Body of pancreas (tissue), 4 donors: Measurements from ENCODE around the gene MMP10. TPM values are rescaled to one million over a fixed set of nuclear protein-coding genes. Genes with fewer than 3 reads are reported as not detected.

Experiments
- ATAC-seq: fragments of 150-250 bp; one replicate; pipeline ENCODE4 v1.9.1; 2016
- DNase-seq, 4 donors: peaks; one replicate each; pipeline ENCODE4 v3.0.0-alpha.2; 2019
- H3K27ac ChIP-seq, 4 donors: fragments of 200-600 bp; sonication (generic); 1 replicate in 3 of 4; 2 replicates in 1 of 4; pipeline versions ENCODE4 v1.5.1 to v1.6.1; 2016 to 2019; ENCODE audit warnings: mild to moderate bottlenecking in 1 of 4, mixed read lengths in 1 of 4, moderate library complexity in 1 of 4
- H3K27me3 ChIP-seq, 2 donors: fragments of 200-600 bp; sonication (generic); one replicate each; pipeline ENCODE4 v1.6.0; 2016; ENCODE audit warnings: mild to moderate bottlenecking in 1 of 2
- H3K36me3 ChIP-seq, 2 donors: fragments of 200-600 bp; sonication (generic); replicated peaks in 1 of 2; 2 replicates each; pipeline ENCODE4 v1.5.1; 2016; ENCODE audit warnings: low read depth in 2 of 2; ENCODE audit not compliant: insufficient read depth in 1 of 2
- H3K4me1 ChIP-seq: fragments of 200-600 bp; sonication (generic); one replicate; pipeline ENCODE4 v1.6.0; 2016
- H3K4me3 ChIP-seq, 2 donors: fragments of 200-600 bp; sonication (generic); 1 replicate in 1 of 2; 2 replicates in 1 of 2; pipeline ENCODE4 v1.5.1; 2016 to 2019
- H3K9me3 ChIP-seq, 3 donors: fragments of 200-600 bp; sonication (generic); 1 replicate in 2 of 3; 2 replicates in 1 of 3; pipeline ENCODE4 v1.5.1; 2016
- CTCF ChIP-seq, 7 experiments: fragments of 450-650 bp in 4 of 7; fragments of 200-600 bp in 3 of 7; sonication (generic) in 3 of 7; IDR thresholded peaks; one replicate each; pipeline ENCODE4 v1.5.1; 2016 to 2019; ENCODE audit warnings: antibody characterized with exemption in 7 of 7
- POLR2A ChIP-seq, 3 donors: fragments of 450-650 bp; IDR thresholded peaks; one replicate each; pipeline ENCODE4 v1.6.1; 2016; ENCODE audit warnings: antibody characterized with exemption in 3 of 3, mild to moderate bottlenecking in 2 of 3
- WGBS, 2 donors: methylation state at CpG; one replicate each; pipeline ENCODE4 v1.1.5; 2017; 5-methylcytosine and 5-hydroxymethylcytosine counted together
- intact Hi-C: fragments of 100-400 bp; cut with DNase I; formaldehyde crosslinking; loops from one replicate; pipeline ENCODE4 v1.15.1; 2023
- total RNA-seq, 2 donors: library from RNA; depleted of rRNA; stranded (reverse); fragments of >200 nt; gene quantifications; one replicate each; pipeline ENCODE4 v1.1.0, GENCODE V29; 2016

MMP10 gene
- total RNA-seq, 2 donors from 2014 or later = not detected

DNA sequence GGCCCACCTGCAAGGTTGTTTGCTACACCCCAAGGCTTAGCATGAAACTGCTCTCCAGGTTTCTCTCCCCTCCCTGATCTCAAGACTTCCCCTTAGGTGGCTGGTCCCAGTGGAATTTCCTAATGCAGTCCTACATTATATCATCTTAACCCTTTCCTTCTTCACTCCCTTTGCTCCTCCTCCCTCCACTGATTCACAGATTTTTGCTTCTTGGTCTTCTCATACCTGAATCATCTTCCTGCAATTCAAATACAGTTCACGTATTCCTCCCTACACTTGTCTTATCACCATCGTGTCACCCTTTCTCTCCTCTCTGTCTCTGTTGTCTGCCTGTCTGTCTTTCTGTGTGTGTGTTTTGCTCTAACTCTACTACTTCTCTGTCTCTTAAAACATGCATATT is 17.0 kb downstream of the MMP10 start:
- no peaks in the 10 kb centered on the region for H3K36me3 ChIP-seq
- no peak overlapping the region for H3K4me3 ChIP-seq
- ATAC-seq = no peak
- H3K27me3 ChIP-seq = no peaks in the 10 kb centered on the region
- H3K4me1 ChIP-seq = no peaks in the 10 kb centered on the region
- TF ChIP-seq POLR2A (IDR thresholded peaks at IDR 0.05) (no peak), CTCF (IDR thresholded peaks at IDR 0.05) (no peak)
- H3K9me3 ChIP-seq = no peaks in the 10 kb centered on the region
- 52 to 64% methylated on average over 2 of the region's 2 CpGs for WGBS, 2 donors
- DNase-seq = no peak
- no peak overlapping the region for H3K27ac ChIP-seq
- intact Hi-C loops = no loop called here

- no peak for ATAC-seq
- Histone ChIP-seq H3K36me3 (no peaks in the 10 kb centered on the region), H3K4me3 (no peak overlapping the region), H3K27ac (no peak overlapping the region), H3K9me3 (no peaks in the 10 kb centered on the region), H3K27me3 (no peaks in the 10 kb centered on the region), H3K4me1 (no peaks in the 10 kb centered on the region)
- WGBS, 2 donors = 49 to 57% methylated on average over 2 of the region's 2 CpGs
- intact Hi-C loops = no loop called here
- no peak for TF ChIP-seq POLR2A (IDR thresholded peaks at IDR 0.05)
- TF ChIP-seq CTCF (IDR thresholded peaks at IDR 0.05) = no peak
- DNase-seq = no peak
These were observed 18.1 kb downstream of the MMP10 start for GRCh38 chr11:102762361-102762767.

- intact Hi-C loops = no loop called here
- 71 to 74% methylated on average over 4 of the region's 4 CpGs for WGBS, 2 donors
- no peak for TF ChIP-seq CTCF (IDR thresholded peaks at IDR 0.05)
- TF ChIP-seq POLR2A (IDR thresholded peaks at IDR 0.05) = no peak
- Histone ChIP-seq H3K27me3 (no peaks in the 10 kb centered on the region), H3K9me3 (no peaks in the 10 kb centered on the region), H3K36me3 (no peaks in the 10 kb centered on the region), H3K27ac (no peak overlapping the region), H3K4me1 (no peaks in the 10 kb centered on the region), H3K4me3 (no peak overlapping the region)
- DNase-seq (no peak), ATAC-seq (no peak)
These were observed 18.7 kb downstream of the MMP10 start for GRCh38 chr11:102761646-102762238.

- no peak for DNase-seq
These were observed 19.9 kb downstream of the MMP10 start for GRCh38 chr11:102760344-102761035.

More at GRCh38 chr11:102760344-102761035, 19.9 kb downstream of the MMP10 start:
- ATAC-seq = peak; percentile 27
- no peaks in the 10 kb centered on the region for H3K9me3 ChIP-seq
- 42 to 44% methylated on average over 4 of the region's 4 CpGs for WGBS, 2 donors
- no peaks in the 10 kb centered on the region for H3K27me3 ChIP-seq
- H3K4me1 ChIP-seq = no peaks in the 10 kb centered on the region
- intact Hi-C loops = no loop called here
- H3K4me3 ChIP-seq = no peak overlapping the region
- no peaks in the 10 kb centered on the region for H3K36me3 ChIP-seq
- H3K27ac ChIP-seq = no peak overlapping the region
- no peak for TF ChIP-seq POLR2A (IDR thresholded peaks at IDR 0.05)
- TF ChIP-seq CTCF (IDR thresholded peaks at IDR 0.05) = no peak
